ENCODE measurements around the gene MYBBP1A.
"Not testable (repeated sequence)": the region's sequence is repeated elsewhere in the genome, so short reads cannot be mapped to it uniquely, and the experiment has no call there.

The MYBBP1A gene

GRCh38 chr17:4594406-4594805 is 39.2 kb upstream of the MYBBP1A start:
- no peak overlapping the region for H3K4me3 ChIP-seq (ENCODE audit: low read depth, low read length)
- no peak for TF ChIP-seq CTCF (IDR thresholded peaks at IDR 0.05; ENCODE audit: insufficient read depth, low read depth, low read length, missing control alignments)
- no peak for DNase-seq (ENCODE audit: low read depth)

DNA sequence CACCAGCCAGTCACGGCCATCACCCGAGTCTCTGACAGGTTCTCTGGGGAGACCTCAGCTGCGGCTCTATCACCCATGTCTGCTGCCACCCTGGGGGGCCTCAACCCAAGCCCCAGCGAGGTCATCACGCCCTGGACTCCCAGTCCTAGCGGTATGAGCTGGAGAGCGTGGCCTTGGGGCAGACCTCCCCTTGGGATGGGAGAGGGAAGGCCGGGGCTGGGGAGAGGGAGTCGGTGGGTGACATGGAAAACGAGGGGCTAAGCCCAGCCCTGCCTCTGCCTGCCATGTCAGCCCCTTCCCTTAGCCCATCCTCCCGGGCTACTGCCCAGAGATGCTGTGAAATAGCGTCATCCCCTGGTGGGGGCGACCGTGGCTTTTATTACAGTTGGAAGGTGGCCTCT is 37.8 kb upstream of the MYBBP1A start:
- no peak for TF ChIP-seq CTCF (IDR thresholded peaks at IDR 0.05; ENCODE audit: insufficient read depth, low read depth, low read length, missing control alignments)
- H3K4me3 ChIP-seq (ENCODE audit: low read depth, low read length): no peak overlapping the region
- no peak for DNase-seq (ENCODE audit: low read depth)

- no peak overlapping the region for H3K4me3 ChIP-seq (ENCODE audit: low read depth, low read length)
- TF ChIP-seq CTCF (IDR thresholded peaks at IDR 0.05; ENCODE audit: insufficient read depth, low read depth, low read length, missing control alignments): no peak
- no peak for DNase-seq (ENCODE audit: low read depth)
Measured at GRCh38 chr17:4592240-4593005, 37.2 kb upstream of the MYBBP1A start.

DNA sequence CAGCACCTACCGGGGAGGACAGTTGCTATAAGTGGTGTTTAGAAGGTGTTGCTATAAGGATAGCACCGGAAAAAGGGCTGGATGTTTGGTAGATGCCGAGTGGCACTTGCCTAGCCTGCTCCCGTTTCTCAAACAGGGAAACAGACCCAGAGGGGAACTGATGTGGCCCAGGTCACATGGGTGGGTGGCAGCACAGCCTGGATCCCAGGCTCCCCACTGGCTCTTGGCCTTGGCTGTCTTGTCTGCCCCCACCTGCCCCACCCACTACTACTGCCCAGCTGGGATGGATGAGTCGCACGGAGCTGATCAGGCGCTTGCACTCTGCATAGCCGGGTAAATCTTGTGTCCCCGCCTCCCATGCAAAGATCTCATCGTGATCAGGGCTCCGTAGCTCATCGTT is 36.3 kb upstream of the MYBBP1A start:
- no peak for TF ChIP-seq CTCF (IDR thresholded peaks at IDR 0.05; ENCODE audit: insufficient read depth, low read depth, low read length, missing control alignments)
- no peak for DNase-seq (ENCODE audit: low read depth)
- no peak overlapping the region for H3K4me3 ChIP-seq (ENCODE audit: low read depth, low read length)

DNA sequence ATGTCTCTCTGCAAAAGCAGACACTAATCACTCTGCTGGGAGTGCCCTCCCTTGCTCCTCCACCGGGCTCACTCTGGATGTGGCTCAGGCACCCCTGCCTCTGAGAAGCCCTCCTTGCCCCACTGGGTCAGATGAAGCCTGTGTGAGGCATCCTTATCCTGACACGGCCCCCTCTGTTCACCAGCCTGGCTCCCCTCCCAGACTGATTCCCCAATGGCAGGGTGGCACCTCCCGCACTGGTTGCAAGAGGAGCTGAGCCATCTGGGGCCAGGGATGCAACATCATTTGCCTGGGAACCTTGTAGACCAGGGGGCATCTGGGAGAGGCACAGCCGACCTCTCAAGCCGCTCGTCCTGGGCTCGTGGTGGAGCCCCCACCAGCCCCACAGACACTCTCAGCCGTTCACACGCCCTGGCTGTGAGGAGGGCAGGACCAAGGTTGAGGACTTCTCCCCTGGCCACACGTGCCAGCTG is 35.8 kb upstream of the MYBBP1A start:
- no peak for DNase-seq (ENCODE audit: low read depth)
- no peak for TF ChIP-seq CTCF (IDR thresholded peaks at IDR 0.05; ENCODE audit: insufficient read depth, low read depth, low read length, missing control alignments)
- H3K4me3 ChIP-seq (ENCODE audit: low read depth, low read length): no peak overlapping the region

GRCh38 chr17:4590042-4590441 is 34.9 kb upstream of the MYBBP1A start:
- not testable (repeated sequence) for H3K4me3 ChIP-seq (ENCODE audit: low read depth, low read length); DNase-seq (ENCODE audit: low read depth)

DNA sequence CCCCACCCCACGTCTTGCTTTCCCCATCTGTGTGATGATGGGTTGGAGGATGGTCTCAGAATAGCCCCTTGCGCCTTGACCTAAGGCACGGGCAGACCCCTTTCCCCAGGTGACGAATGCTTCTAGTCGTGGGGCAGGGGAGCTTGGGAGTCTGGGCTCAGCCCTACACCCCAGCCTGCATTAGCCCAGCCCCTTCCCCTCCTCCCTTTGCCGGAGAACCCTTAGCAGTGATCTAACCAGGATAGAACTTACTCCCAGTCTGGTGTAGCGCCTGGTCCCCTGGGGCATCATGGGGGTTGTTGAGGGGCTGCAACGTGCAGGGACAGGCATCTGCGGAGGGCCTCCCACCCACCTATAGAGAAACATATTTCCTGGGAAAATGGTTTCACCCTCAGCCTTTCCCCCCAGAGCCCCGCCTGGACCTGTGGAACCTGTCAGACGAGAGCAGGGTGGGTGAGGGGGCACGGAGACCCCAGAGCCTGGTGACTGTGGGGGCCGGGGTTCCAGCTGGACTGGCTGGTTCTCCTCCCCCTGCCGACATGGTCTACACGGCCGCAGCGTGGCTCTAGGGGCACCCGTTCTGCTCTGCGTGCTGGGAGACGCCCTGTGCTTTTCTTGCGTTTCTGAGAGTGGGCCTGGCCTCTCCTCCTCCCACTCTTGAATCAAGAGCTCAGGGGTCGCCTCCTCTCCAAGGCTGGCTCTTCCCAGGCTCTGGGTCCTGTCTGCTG is 33.9 kb upstream of the MYBBP1A start:
- no peak for TF ChIP-seq CTCF (IDR thresholded peaks at IDR 0.05; ENCODE audit: insufficient read depth, low read depth, low read length, missing control alignments)
- DNase-seq (ENCODE audit: low read depth): no peak
- no peak overlapping the region for H3K4me3 ChIP-seq (ENCODE audit: low read depth, low read length)

Measured in GM12865 (cell line).